Bronchial epithelial cell (primary cell): ENCODE data around the gene SNCAIP. TPM values are rescaled to one million over a fixed set of nuclear protein-coding genes. Genes with fewer than 3 reads are reported as not detected.

Experiments
- DNase-seq: peaks from one replicate; pipeline ENCODE4 v3.0.0-alpha.2; 2010; ENCODE audit warnings: low read depth
- FAIRE-seq: peaks from 2 replicates; lab custom pipeline; 2011; peaks lifted over from hg19 to GRCh38; lab: Jason Lieb, UNC
- H3K27me3 ChIP-seq: 2 replicates; pipeline ENCODE4 v1.5.1; 2011; ENCODE audit warnings: low read length; ENCODE audit not compliant: control insufficient read depth, insufficient read depth
- H3K36me3 ChIP-seq: 2 replicates; pipeline ENCODE4 v1.5.1; 2011; ENCODE audit warnings: low read length; ENCODE audit not compliant: control insufficient read depth, insufficient read depth
- H3K4me3 ChIP-seq: 2 replicates; pipeline ENCODE4 v1.5.1; 2011; ENCODE audit warnings: mild to moderate bottlenecking, low read depth, low read length, control low read depth
- total RNA-seq: library from RNA; depleted of rRNA; stranded (reverse); fragments of >200 nt; gene quantifications from 2 replicates; pipeline ENCODE4 v1.2.1, GENCODE V29; 2014
- TF ChIP-seq, protein P1 (sequence below): IDR thresholded peaks from 2 replicates; pipeline ENCODE4 v1.5.1; 2011; ENCODE audit warnings: mild to moderate bottlenecking, moderate library complexity, low read length, control low read depth, inconsistent platforms; ENCODE audit not compliant: insufficient read depth, severe bottlenecking

The SNCAIP gene
- total RNA-seq, 1 donor from 2014 or later = 0.26 TPM

GRCh38 chr5:122314036-122314435 is 2.0 kb downstream of the SNCAIP start:
- TF ChIP-seq, protein P1, sequence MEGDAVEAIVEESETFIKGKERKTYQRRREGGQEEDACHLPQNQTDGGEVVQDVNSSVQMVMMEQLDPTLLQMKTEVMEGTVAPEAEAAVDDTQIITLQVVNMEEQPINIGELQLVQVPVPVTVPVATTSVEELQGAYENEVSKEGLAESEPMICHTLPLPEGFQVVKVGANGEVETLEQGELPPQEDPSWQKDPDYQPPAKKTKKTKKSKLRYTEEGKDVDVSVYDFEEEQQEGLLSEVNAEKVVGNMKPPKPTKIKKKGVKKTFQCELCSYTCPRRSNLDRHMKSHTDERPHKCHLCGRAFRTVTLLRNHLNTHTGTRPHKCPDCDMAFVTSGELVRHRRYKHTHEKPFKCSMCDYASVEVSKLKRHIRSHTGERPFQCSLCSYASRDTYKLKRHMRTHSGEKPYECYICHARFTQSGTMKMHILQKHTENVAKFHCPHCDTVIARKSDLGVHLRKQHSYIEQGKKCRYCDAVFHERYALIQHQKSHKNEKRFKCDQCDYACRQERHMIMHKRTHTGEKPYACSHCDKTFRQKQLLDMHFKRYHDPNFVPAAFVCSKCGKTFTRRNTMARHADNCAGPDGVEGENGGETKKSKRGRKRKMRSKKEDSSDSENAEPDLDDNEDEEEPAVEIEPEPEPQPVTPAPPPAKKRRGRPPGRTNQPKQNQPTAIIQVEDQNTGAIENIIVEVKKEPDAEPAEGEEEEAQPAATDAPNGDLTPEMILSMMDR = no peak
- peaks cover 10% of the 10 kb centered on the region for H3K27me3 ChIP-seq
- no peak for DNase-seq
- FAIRE-seq = no peak
- no peak overlapping the region for H3K4me3 ChIP-seq
- no peaks in the 10 kb centered on the region for H3K36me3 ChIP-seq

- DNase-seq (no peak), FAIRE-seq (no peak)
Observed at GRCh38 chr5:122315521-122315920, 3.5 kb downstream of the SNCAIP start.

DNA sequence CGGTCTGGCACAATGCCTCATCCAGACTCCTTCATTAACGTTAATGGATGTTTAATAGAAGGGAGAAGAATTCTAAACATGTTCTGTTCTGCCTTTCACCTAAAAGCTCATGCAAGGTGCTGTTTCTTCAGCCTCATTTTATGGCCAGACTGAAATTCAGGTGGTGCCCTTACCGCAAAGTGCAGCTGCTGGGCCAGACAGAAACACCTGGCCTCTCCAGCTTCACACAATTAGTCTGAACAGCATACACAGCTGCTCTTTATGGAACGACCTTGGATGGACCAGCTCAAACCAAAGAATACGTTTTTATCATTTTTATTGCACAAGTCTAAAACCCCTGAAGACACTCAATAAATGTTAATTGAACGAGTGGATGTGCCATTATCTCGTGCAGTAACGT is 4.6 kb downstream of the SNCAIP start:
- Histone ChIP-seq H3K4me3 (no peak overlapping the region), H3K27me3 (peaks cover under 1% of the 10 kb centered on the region), H3K36me3 (no peaks in the 10 kb centered on the region)
- TF ChIP-seq, protein P1 = no peak
- DNase-seq (no peak), FAIRE-seq (no peak)

More at GRCh38 chr5:122315521-122315920, 3.5 kb downstream of the SNCAIP start:
- TF ChIP-seq, protein P1 = no peak
- no peaks in the 10 kb centered on the region for H3K36me3 ChIP-seq
- no peak overlapping the region for H3K4me3 ChIP-seq
- peaks cover 10% of the 10 kb centered on the region for H3K27me3 ChIP-seq

GRCh38 chr5:122319897-122320296 is 7.9 kb downstream of the SNCAIP start:
- H3K27me3 ChIP-seq = no peaks in the 10 kb centered on the region
- TF ChIP-seq, protein P1 = no peak
- FAIRE-seq = no peak

DNA sequence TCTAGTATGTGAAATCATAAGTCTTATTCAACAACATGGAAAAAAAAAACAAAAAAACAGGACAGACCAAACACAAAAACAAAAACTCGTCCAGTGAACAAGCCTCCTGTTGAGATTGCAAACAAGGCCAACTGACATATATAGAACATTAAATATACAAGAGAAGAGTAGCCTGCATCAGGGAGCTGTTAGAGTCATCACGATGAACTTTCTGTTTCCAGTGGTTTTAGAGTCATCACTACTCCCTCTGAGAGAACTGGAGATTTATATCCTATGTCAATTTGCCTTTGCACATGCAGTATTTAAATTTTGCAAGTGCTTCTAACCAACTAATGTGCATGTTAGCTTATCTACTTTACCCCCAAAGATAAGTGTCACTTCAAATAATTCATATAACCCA is 9.9 kb downstream of the SNCAIP start:
- FAIRE-seq = no peak
- DNase-seq = no peak
- TF ChIP-seq, protein P1 = no peak
- H3K27me3 ChIP-seq = no peaks in the 10 kb centered on the region
- no peak overlapping the region for H3K4me3 ChIP-seq
- H3K36me3 ChIP-seq = no peaks in the 10 kb centered on the region

More at GRCh38 chr5:122319897-122320296, 7.9 kb downstream of the SNCAIP start:
- Histone ChIP-seq H3K4me3 (no peak overlapping the region), H3K36me3 (no peaks in the 10 kb centered on the region)
- DNase-seq = no peak
